NCI-H82 (cell line): ENCODE data around the gene DCX.

Experiments
- DNase-seq: peaks from one replicate; lab custom pipeline; 2025; lab: John Stamatoyannopoulos, UW

The DCX gene

GRCh38 chrX:111411983-111412382 is at the start of gene DCX:
TSS of gene DCX (minus strand) at chrX:111412192. CDS start at chrX:111410398, 1,794 bp downstream.
- DNase-seq, result no peak

GRCh38 chrX:111460607-111461006 is 48.6 kb upstream of the DCX start:
- DNase-seq, result no peak

- DNase-seq, result peak; percentile 70
These were observed 35.3 kb upstream of the DCX start for GRCh38 chrX:111447298-111447697.

GRCh38 chrX:111445485-111445884 is 33.5 kb upstream of the DCX start:
- DNase-seq, result peak; percentile 71

GRCh38 chrX:111444881-111445280 is 32.9 kb upstream of the DCX start:
- no peak for DNase-seq

- no peak for DNase-seq
These were observed 32.0 kb upstream of the DCX start for GRCh38 chrX:111443946-111444345.

GRCh38 chrX:111442791-111443190 is 30.8 kb upstream of the DCX start:
- DNase-seq, result no peak

GRCh38 chrX:111435469-111435868 is 23.5 kb upstream of the DCX start:
- DNase-seq, result no peak

GRCh38 chrX:111431001-111431400 is 19.0 kb upstream of the DCX start:
- no peak for DNase-seq

- peak; percentile 16 for DNase-seq
These were observed 435 bp downstream of the DCX start for GRCh38 chrX:111411557-111411956.

GRCh38 chrX:111410590-111411078 is 1.4 kb downstream of the DCX start:
- DNase-seq, result peak; percentile 76

- DNase-seq, result no peak
These were observed 2.7 kb downstream of the DCX start for GRCh38 chrX:111409326-111409725.

GRCh38 chrX:111407948-111408347 is 4.0 kb downstream of the DCX start:
- no peak for DNase-seq

GRCh38 chrX:111402344-111402743 is 9.6 kb downstream of the DCX start:
- DNase-seq, result no peak

- DNase-seq, result no peak
These were observed 16.8 kb downstream of the DCX start for GRCh38 chrX:111395149-111395548.

GRCh38 chrX:111394569-111394968 is 17.4 kb downstream of the DCX start:
- no peak for DNase-seq

- DNase-seq, result no peak
These were observed 24.4 kb downstream of the DCX start for GRCh38 chrX:111387470-111388070.

GRCh38 chrX:111386615-111387233 is 25.3 kb downstream of the DCX start:
- no peak for DNase-seq

GRCh38 chrX:111386077-111386476 is 25.9 kb downstream of the DCX start:
- DNase-seq, result no peak

- DNase-seq, result no peak
These were observed 29.7 kb downstream of the DCX start for GRCh38 chrX:111382277-111382676.

GRCh38 chrX:111376897-111377578 is 35.0 kb downstream of the DCX start:
- peak; percentile 1 for DNase-seq

- no peak for DNase-seq
These were observed 35.5 kb downstream of the DCX start for GRCh38 chrX:111376486-111376885.

- DNase-seq, result no peak
These were observed 36.2 kb downstream of the DCX start for GRCh38 chrX:111375747-111376146.
